ENCODE results near the gene RBCK1. TPM values are rescaled to one million over a fixed set of nuclear protein-coding genes. Genes with fewer than 3 reads are reported as not detected.

The RBCK1 gene
- total and polyA plus RNA-seq, 9 of the 15 experiments (the other 6 are each of a cell fraction or from before 2014, with no cell fraction given): 5.9 to 59.3 (median 26.5) TPM

DNA sequence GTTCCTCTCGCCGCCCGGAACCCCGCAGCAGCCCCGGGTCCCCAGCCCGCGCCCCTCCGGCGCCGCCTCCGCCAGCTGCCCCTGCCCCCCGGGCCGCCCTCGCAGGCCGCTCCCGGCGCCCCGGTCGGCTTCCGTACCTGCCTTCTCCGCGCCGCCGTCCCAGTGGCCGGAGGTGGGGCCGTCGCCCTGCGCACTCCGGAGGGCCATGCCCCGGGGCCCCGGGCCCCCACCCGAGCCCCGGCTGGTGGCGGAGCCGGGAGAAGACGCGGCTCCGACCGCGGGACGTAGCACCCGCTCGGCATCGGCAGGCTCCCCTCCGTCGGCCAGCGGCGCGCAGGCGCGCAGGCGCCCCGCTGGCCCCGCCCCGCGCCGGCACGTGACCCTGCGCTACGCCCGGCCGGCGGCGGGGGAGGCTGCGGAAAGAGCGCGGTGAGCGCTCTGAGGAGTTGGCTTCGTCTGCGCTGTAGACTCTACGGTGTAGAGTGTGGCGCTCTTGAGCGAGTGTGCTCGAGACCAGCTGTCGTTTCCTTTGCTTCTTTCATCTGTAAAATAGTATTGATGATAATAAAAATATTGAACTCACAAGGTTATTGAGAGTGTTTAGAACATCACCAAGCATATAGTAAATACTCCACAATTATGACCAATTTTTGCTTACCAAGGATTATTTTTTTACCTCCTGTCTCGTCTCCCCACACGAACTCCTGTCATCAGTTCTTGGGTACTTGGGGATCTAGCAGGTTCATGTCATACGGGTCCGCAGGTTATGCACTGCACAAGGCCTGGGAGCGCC is 54.3 kb downstream of the RBCK1 start, which contains the start of gene TBC1D20 (continued):
- TF ChIP-seq ZNF347 (CRISPR knock-in tag; IDR thresholded peaks at IDR 0.05; ENCODE audit: low read depth): no peak
- TF ChIP-seq EHMT2 (IDR thresholded peaks at IDR 0.05): no peak
- TF ChIP-seq, protein P1, sequence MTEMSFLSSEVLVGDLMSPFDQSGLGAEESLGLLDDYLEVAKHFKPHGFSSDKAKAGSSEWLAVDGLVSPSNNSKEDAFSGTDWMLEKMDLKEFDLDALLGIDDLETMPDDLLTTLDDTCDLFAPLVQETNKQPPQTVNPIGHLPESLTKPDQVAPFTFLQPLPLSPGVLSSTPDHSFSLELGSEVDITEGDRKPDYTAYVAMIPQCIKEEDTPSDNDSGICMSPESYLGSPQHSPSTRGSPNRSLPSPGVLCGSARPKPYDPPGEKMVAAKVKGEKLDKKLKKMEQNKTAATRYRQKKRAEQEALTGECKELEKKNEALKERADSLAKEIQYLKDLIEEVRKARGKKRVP (CRISPR knock-in tag; IDR thresholded peaks at IDR 0.05): no peak
- TF ChIP-seq TGIF2 (CRISPR knock-in tag; IDR thresholded peaks at IDR 0.05): no peak
- TF ChIP-seq ZNF785 (CRISPR knock-in tag; IDR thresholded peaks at IDR 0.05): no peak
- TF ChIP-seq PTRF (tag; IDR thresholded peaks at IDR 0.05): no peak
- TF ChIP-seq ASH1L (IDR thresholded peaks at IDR 0.05; ENCODE audit: borderline replicate concordance, low read depth, partially characterized antibody): no peak
- TF ChIP-seq SMAD1 (IDR thresholded peaks at IDR 0.05; ENCODE audit: low read depth, low read length, partially characterized antibody): peak; percentile 22
- no peak for TF ChIP-seq KAT2B (IDR thresholded peaks at IDR 0.05; ENCODE audit: low read depth, low read length)
- peak in 1 of 2 experiments; percentile 49; a peak in 1 of 4 replicates for TF ChIP-seq SIN3A (IDR thresholded peaks at IDR 0.05; ENCODE audit: borderline replicate concordance in 2 of 2, control insufficient read depth in 1 of 2, low read depth in 2 of 2, low read length in 2 of 2)
- peak; percentile 51 for TF ChIP-seq RBBP5 (IDR thresholded peaks at IDR 0.05; ENCODE audit: borderline replicate concordance, insufficient read depth, low read length, poor library complexity, severe bottlenecking)
- TF ChIP-seq MCM5 (IDR thresholded peaks at IDR 0.05; ENCODE audit: low read depth): no peak
- no peak for TF ChIP-seq ATF1 (CRISPR knock-in tag; IDR thresholded peaks at IDR 0.05)
- peak; percentile 40; the same call in 1 of the 2 replicates for TF ChIP-seq ATF1 (tag; IDR thresholded peaks at IDR 0.05)
- no peak for TF ChIP-seq NUFIP1 (IDR thresholded peaks at IDR 0.05; ENCODE audit: partially characterized antibody)
- TF ChIP-seq SRF (CRISPR knock-in tag; IDR thresholded peaks at IDR 0.05): no peak
- peak; percentile 82 for TF ChIP-seq POLR2G (IDR thresholded peaks at IDR 0.05; ENCODE audit: low read depth, low read length)
- TF ChIP-seq KAT8 (IDR thresholded peaks at IDR 0.05; ENCODE audit: low read depth): no peak
- no peak for TF ChIP-seq U2AF2 (optimal IDR thresholded peaks at IDR 0.05; ENCODE audit: low read depth, low read length)
- no peak for TF ChIP-seq KLF10 (CRISPR knock-in tag; IDR thresholded peaks at IDR 0.05)
- TF ChIP-seq TARDBP (IDR thresholded peaks at IDR 0.05): no peak
- no peak for TF ChIP-seq ZNF282 (CRISPR knock-in tag; IDR thresholded peaks at IDR 0.05)
- TF ChIP-seq CREM (IDR thresholded peaks at IDR 0.05; ENCODE audit: low read depth): peak; percentile 55
- no peak for TF ChIP-seq NFIC (IDR thresholded peaks at IDR 0.05)
- TF ChIP-seq NFIX (CRISPR knock-in tag; IDR thresholded peaks at IDR 0.05; ENCODE audit: low read depth): no peak
- no peak for TF ChIP-seq SIRT6 (IDR thresholded peaks at IDR 0.05; ENCODE audit: low read depth, low read length)
- TF ChIP-seq, protein P2, sequence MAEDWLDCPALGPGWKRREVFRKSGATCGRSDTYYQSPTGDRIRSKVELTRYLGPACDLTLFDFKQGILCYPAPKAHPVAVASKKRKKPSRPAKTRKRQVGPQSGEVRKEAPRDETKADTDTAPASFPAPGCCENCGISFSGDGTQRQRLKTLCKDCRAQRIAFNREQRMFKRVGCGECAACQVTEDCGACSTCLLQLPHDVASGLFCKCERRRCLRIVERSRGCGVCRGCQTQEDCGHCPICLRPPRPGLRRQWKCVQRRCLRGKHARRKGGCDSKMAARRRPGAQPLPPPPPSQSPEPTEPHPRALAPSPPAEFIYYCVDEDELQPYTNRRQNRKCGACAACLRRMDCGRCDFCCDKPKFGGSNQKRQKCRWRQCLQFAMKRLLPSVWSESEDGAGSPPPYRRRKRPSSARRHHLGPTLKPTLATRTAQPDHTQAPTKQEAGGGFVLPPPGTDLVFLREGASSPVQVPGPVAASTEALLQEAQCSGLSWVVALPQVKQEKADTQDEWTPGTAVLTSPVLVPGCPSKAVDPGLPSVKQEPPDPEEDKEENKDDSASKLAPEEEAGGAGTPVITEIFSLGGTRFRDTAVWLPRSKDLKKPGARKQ (CRISPR knock-in tag; IDR thresholded peaks at IDR 0.05): no peak
- TF ChIP-seq SAP30 (IDR thresholded peaks at IDR 0.05; ENCODE audit: borderline replicate concordance, insufficient read depth, low read depth, low read length, poor library complexity, severe bottlenecking): no peak
- TF ChIP-seq TEAD2 (tag; IDR thresholded peaks at IDR 0.05): no peak
